Sigmoid colon (tissue), 7 donors: Measurements from ENCODE around the gene CLEC3B. TPM values are rescaled to one million over a fixed set of nuclear protein-coding genes. Genes with fewer than 3 reads are reported as not detected.
"Not testable (repeated sequence)": the region's sequence is repeated elsewhere in the genome, so short reads cannot be mapped to it uniquely, and the experiment has no call there.

Experiments used
- DNase-seq: peaks from one replicate; pipeline ENCODE4 v3.0.0-alpha.2; 2019
- H3K27ac ChIP-seq, 4 donors: fragments of 200-600 bp; sonication (generic); one replicate each; pipeline ENCODE4 v1.5.1; 2016 to 2019; ENCODE audit warnings: mild to moderate bottlenecking in 1 of 4
- H3K27me3 ChIP-seq, 3 donors: fragments of 200-600 bp; sonication (generic); one replicate each; pipeline ENCODE4 v1.5.1; 2019; ENCODE audit warnings: mild to moderate bottlenecking in 1 of 3
- H3K36me3 ChIP-seq, 4 donors: fragments of 200-600 bp; sonication (generic); one replicate each; pipeline ENCODE4 v1.5.1; 2016 to 2019
- H3K4me1 ChIP-seq, 4 donors: fragments of 200-600 bp; sonication (generic); one replicate each; pipeline ENCODE4 v1.5.1; 2017 to 2019
- H3K4me3 ChIP-seq, 4 donors: fragments of 200-600 bp; sonication (generic); one replicate each; pipeline ENCODE4 v1.5.1; 2017 to 2019; ENCODE audit warnings: mild to moderate bottlenecking in 2 of 4, moderate library complexity in 1 of 4
- H3K9me3 ChIP-seq, 4 donors: fragments of 200-600 bp in 3 of 4; sonication (generic) in 3 of 4; one replicate each; pipeline versions ENCODE4 v1.5.1 to v1.6.1; 2013 to 2019
- EP300 ChIP-seq, 4 donors: sonication (generic); formaldehyde crosslinking; IDR thresholded peaks; one replicate each; pipeline ENCODE4 v1.6.1; 2017; ENCODE audit warnings: antibody characterized with exemption in 4 of 4
- POLR2A ChIP-seq, 2 donors: fragments of 450-650 bp; IDR thresholded peaks; one replicate each; pipeline ENCODE4 v1.6.1; 2016; ENCODE audit warnings: antibody characterized with exemption in 2 of 2, mild to moderate bottlenecking in 2 of 2, moderate library complexity in 2 of 2
- POLR2AphosphoS5 ChIP-seq, 4 donors: sonication (generic); formaldehyde crosslinking; IDR thresholded peaks; one replicate each; pipeline ENCODE4 v1.6.1; 2017; ENCODE audit warnings: antibody characterized with exemption in 4 of 4
- WGBS, 2 donors: extraction: QIAGEN DNeasy Blood & Tissue Kit; methylation state at CpG; one replicate each; pipeline ENCODE4 v1.1.7; 2013; 5-methylcytosine and 5-hydroxymethylcytosine counted together
- intact Hi-C: fragments of 100-400 bp; cut with DNase I; formaldehyde crosslinking; loops from one replicate; pipeline ENCODE4 v1.15.1; 2023
- polyA plus RNA-seq, 3 donors: library from polyadenylated mRNA; stranded (reverse); fragments of 200-250 nt; gene quantifications; one replicate each; pipeline ENCODE4 v1.2.3, GENCODE V29; 2013
- total RNA-seq, 4 donors: library from RNA; depleted of rRNA; stranded (reverse); fragments of >200 nt; gene quantifications; one replicate each; pipeline ENCODE4 v1.1.0, GENCODE V29; 2016
- TF ChIP-seq, protein P1 (sequence below), 4 experiments: fragments of 450-650 bp in 3 of 4; fragments of 200-600 bp in 1 of 4; IDR thresholded peaks; one replicate each; pipeline ENCODE4 v1.5.1; 2016 to 2019; ENCODE audit warnings: antibody characterized with exemption in 4 of 4, mild to moderate bottlenecking in 3 of 4, moderate library complexity in 2 of 4
- donor health status: healthy with polysubstance abuse.
- donor health status: Bipolar disorder and iron deficiency.
- donor health status: healthy.

CLEC3B gene
- total and polyA plus RNA-seq, 7 donors: 8.8 to 97.2 (median 35.3) TPM

DNA sequence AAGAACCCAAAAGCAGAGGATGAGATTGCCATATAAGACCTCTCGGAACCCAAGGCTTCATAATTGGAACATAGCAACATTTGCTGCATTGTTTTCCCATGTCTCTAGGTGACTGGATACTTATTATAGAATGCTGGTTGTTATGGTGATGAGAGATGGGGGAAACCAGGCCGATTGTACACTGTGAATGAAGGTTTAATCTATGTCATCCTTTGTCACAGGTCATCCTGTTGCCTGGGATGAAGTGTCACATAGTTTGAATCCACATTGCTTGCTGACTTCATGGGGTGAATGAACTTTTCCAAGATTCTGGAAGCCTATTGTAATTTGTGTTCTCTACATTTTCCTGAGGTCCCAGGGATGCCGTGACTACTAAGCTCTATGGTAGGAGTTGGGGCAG lies 41.8 kb downstream of the CLEC3B start:
- no peak overlapping the region for H3K27ac ChIP-seq
- TF ChIP-seq POLR2AphosphoS5 (IDR thresholded peaks at IDR 0.05): no peak
- TF ChIP-seq, protein P1, sequence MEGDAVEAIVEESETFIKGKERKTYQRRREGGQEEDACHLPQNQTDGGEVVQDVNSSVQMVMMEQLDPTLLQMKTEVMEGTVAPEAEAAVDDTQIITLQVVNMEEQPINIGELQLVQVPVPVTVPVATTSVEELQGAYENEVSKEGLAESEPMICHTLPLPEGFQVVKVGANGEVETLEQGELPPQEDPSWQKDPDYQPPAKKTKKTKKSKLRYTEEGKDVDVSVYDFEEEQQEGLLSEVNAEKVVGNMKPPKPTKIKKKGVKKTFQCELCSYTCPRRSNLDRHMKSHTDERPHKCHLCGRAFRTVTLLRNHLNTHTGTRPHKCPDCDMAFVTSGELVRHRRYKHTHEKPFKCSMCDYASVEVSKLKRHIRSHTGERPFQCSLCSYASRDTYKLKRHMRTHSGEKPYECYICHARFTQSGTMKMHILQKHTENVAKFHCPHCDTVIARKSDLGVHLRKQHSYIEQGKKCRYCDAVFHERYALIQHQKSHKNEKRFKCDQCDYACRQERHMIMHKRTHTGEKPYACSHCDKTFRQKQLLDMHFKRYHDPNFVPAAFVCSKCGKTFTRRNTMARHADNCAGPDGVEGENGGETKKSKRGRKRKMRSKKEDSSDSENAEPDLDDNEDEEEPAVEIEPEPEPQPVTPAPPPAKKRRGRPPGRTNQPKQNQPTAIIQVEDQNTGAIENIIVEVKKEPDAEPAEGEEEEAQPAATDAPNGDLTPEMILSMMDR (IDR thresholded peaks at IDR 0.05): no peak
- TF ChIP-seq POLR2A (IDR thresholded peaks at IDR 0.05): no peak
- no peak for TF ChIP-seq EP300 (IDR thresholded peaks at IDR 0.05)
- H3K4me3 ChIP-seq: no peak overlapping the region
- no peaks in the 10 kb centered on the region for H3K27me3 ChIP-seq
- H3K36me3 ChIP-seq: no peaks in the 10 kb centered on the region
- WGBS, 2 donors: 70 to 86% methylated on average over 3 of the region's 3 CpGs
- DNase-seq: no peak
- H3K9me3 ChIP-seq: no peaks in the 10 kb centered on the region
- H3K4me1 ChIP-seq: peaks cover 0 to 3% (median 0%) of the 10 kb centered on the region in 4 donors
- intact Hi-C loops: no loop called here

DNA sequence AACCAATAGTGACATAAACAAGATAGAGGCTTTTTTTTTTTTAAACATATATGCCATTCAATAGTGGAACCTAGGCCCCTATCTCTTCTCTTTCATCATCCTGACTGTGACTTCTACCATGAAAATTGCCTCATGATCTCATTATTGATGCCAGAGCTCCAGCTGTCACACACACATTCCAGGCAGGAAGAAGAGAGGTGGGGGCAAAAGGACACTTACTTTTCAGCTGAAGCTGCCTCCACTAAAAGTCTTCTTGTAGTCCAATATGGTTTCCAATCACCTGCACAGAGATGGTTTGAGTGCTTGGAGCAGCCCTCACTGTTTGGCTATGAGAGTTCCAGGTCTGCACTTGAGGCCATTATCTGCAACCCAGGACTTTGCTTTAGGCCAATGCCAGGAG lies 45.0 kb downstream of the CLEC3B start:
- no peak for DNase-seq
- H3K4me3 ChIP-seq: no peak overlapping the region
- H3K4me1 ChIP-seq: no peaks in the 10 kb centered on the region
- no peaks in the 10 kb centered on the region for H3K36me3 ChIP-seq
- TF ChIP-seq, protein P1 (IDR thresholded peaks at IDR 0.05): no peak
- TF ChIP-seq POLR2A (IDR thresholded peaks at IDR 0.05) (no peak), EP300 (IDR thresholded peaks at IDR 0.05) (no peak), POLR2AphosphoS5 (IDR thresholded peaks at IDR 0.05) (no peak)
- H3K9me3 ChIP-seq: no peaks in the 10 kb centered on the region
- intact Hi-C loops: no loop called here
- no peak overlapping the region for H3K27ac ChIP-seq
- no peaks in the 10 kb centered on the region for H3K27me3 ChIP-seq

DNA sequence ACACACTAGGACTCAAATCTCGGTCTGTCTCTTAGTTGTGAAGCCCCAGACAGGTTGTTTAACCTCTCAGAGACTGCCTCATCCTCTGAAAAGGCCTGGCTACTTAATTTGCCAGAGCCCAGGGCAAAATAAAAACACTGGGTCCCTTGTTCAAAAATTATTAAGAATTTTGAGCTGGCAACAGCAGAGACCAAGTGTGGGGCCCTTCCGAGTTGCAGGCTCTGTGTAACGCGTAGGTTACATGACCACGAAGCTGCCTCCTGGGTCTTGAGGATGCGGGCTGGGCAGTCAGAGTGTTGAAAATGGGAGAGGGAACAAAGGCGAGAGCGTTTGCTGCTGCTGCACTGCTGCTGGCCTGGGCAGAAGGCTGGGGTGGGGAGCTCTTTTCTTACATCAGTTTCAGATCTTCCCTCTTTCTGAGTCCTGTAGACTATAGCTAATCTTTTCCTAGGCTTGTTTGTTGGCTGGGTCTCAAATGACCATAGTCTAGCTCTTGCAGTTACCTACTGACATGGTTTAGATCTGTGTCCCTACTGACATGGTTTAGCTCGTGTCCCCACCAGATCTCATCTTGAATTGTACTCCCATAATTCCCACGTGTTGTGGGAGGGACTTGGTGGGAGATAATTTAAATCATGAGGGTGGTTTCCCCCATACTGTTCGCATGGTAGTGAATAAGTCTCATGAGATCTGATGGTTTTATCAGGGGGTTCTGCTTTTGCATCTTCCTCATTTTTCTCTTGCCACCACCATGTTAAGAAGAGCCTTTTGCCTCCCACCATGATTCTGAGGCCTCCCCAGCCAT lies 49.9 kb downstream of the CLEC3B start:
- Histone ChIP-seq H3K4me3 (no peak overlapping the region), H3K9me3 (no peaks in the 10 kb centered on the region), H3K36me3 (no peaks in the 10 kb centered on the region), H3K4me1 (no peaks in the 10 kb centered on the region), H3K27me3 (no peaks in the 10 kb centered on the region), H3K27ac (no peak overlapping the region)
- TF ChIP-seq EP300 (IDR thresholded peaks at IDR 0.05) (no peak), POLR2AphosphoS5 (IDR thresholded peaks at IDR 0.05) (no peak), POLR2A (IDR thresholded peaks at IDR 0.05) (no peak)
- TF ChIP-seq, protein P1 (IDR thresholded peaks at IDR 0.05): no peak
- 84 to 88% methylated on average over 11 of the region's 11 CpGs for whole genome bisulfite sequencing, 2 donors
- DNase-seq: no peak
- intact Hi-C loops: no loop called here

DNA sequence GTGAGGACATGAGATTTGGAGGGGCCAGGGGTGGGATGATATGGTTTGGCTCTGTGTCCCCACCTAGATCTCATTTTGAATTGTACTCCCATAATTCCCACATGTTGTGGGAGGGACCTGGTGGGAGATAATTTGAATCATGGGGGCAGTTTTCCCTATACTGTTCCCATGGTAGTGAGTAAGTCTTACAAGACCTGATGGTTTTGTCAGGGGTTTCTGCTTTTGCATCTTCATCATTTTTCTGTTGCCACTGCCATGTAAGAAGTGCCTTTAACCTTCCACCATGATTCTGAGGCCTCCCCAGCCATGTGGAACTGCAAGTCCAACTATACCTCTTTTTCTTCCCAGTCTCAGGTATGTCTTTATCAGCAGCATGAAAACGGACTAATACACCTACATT lies 52.2 kb downstream of the CLEC3B start:
- peaks cover 0 to 10% (median 5%) of the 10 kb centered on the region in 4 donors for H3K4me1 ChIP-seq
- intact Hi-C loops, H3K9me3 ChIP-seq, DNase-seq, H3K36me3 ChIP-seq, H3K27me3 ChIP-seq, H3K27ac ChIP-seq, H3K4me3 ChIP-seq: not testable (repeated sequence)
- 42 to 96% methylated on average over 1 of the region's 1 CpG for WGBS, 2 donors

DNA sequence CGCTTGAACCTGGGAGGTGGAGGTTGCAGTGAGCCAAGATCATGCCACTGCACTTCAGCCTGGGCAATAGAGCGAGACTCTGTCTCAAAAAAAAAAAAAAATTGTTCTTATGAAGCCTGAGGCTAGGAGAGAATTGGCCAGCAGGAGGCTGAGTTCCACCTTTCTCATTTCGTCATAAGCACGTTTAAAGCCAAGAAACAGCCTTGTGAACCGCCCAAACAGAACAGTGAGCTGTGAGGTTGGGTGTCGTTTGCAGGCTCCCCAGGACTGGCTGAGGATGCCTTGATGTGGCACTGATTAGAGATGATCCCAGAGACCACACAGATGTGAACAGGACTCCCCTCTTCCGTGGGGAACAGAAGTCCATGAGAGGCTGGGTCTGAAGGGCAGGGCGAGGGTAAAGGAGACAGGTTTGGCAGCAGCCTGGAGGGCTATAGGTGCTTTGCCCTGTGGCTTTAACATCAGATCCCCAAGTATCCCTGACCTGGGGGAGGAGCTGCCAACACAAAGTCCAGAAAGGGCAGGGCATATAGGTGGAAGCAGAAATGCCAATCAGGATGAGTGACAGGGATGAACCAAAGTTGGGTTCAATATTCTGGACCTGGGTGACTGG lies 52.9 kb downstream of the CLEC3B start:
- Histone ChIP-seq H3K27ac (no peak overlapping the region), H3K27me3 (no peaks in the 10 kb centered on the region), H3K4me3 (no peak overlapping the region), H3K9me3 (no peaks in the 10 kb centered on the region), H3K36me3 (no peaks in the 10 kb centered on the region), H3K4me1 (peaks cover 0 to 10% (median 5%) of the 10 kb centered on the region in 4 donors)
- DNase-seq: no peak
- intact Hi-C loops: no loop called here
- TF ChIP-seq POLR2AphosphoS5 (IDR thresholded peaks at IDR 0.05): no peak
- TF ChIP-seq, protein P1 (IDR thresholded peaks at IDR 0.05): peak in 1 of 4 experiments; percentile 27
- TF ChIP-seq EP300 (IDR thresholded peaks at IDR 0.05): no peak
- WGBS, 2 donors: 36 to 71% methylated on average over 8 of the region's 8 CpGs
